Peyer's patch (tissue), 4 donors: ENCODE results near the gene PPFIA1.

Source experiments
- CTCF ChIP-seq, 6 experiments: fragments of 450-650 bp in 4 of 6; fragments of 200-600 bp in 2 of 6; sonication (generic) in 1 of 6; IDR thresholded peaks; one replicate each; pipeline ENCODE4 v1.5.1; 2017 to 2019; ENCODE audit warnings: antibody characterized with exemption in 6 of 6, mild to moderate bottlenecking in 3 of 6, moderate library complexity in 1 of 6
- POLR2A ChIP-seq, 2 donors: fragments of 450-650 bp; IDR thresholded peaks; one replicate each; pipeline ENCODE4 v1.5.1; 2017; ENCODE audit warnings: antibody characterized with exemption in 2 of 2, mild to moderate bottlenecking in 2 of 2, moderate library complexity in 2 of 2

GRCh38 chr11:70424765-70425344 lies 154.4 kb downstream of the PPFIA1 start:
- no peak for TF ChIP-seq POLR2A (IDR thresholded peaks at IDR 0.05)
- no peak for TF ChIP-seq CTCF (IDR thresholded peaks at IDR 0.05)
